Astrocyte of the spinal cord (primary cell): ENCODE results near the gene CBFA2T3.

Experiments
- DNase-seq: peaks from one replicate; pipeline ENCODE4 v3.0.0; 2011; ENCODE audit warnings: low read depth, low spot score
- H3K4me3 ChIP-seq: 2 replicates; pipeline ENCODE4 v1.5.1; 2011; ENCODE audit warnings: low read depth, mild to moderate bottlenecking, low read length, moderate library complexity
- CTCF ChIP-seq: IDR thresholded peaks from 2 replicates; pipeline ENCODE4 v1.5.1; 2012; ENCODE audit warnings: low read depth, mild to moderate bottlenecking, low read length, inconsistent platforms
- in situ Hi-C: cut with HindIII; loops from 2 replicates; pipeline ENCODE4 v1.10.0; 2017; ENCODE audit warnings: low sequenced_read_pairs

Gene CBFA2T3

DNA sequence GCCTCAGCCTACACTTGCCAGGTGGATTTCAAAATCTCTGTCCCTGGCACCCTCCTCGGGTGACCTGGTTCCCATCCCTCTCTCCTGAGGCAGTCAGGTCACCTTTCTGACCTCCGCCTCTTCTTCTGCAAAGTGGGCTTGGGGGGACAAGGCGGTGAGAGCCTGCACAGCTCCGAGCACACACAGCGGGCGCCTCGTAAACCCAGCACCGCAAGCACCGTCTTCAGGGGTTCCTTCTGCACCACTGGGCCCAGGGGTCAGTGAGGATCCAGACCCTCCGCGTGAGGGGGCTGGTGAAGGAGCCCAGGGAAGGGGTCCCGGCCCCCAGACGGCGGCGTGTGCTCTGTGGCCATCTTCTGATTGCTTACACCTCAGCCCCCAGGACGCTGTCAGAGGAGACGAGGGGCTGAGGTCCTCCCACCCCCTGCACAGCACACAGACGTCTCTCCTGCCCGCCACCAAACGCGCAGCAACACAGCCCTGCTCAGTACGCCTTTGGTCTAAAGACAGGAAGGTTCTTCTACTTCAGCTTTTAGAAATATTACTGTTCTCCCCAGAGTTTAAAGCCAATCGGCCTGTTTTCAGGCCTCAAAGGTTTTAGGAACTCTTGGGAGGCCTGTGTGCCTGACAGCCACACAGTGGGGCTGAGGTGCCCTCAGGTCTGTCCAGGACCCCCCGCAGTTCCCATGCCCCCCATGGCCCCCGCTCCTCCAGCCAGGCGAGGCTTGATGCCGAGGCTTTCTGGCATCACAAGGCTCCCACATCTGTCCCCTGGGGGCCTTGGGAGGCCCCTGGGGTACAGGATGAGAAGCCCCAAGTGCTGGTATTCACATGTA, 2.7 kb downstream of the CBFA2T3 start:
- DNase-seq: no peak
- in situ Hi-C loops: no loop called here
- H3K4me3 ChIP-seq: no peak overlapping the region
- no peak for TF ChIP-seq CTCF

DNA sequence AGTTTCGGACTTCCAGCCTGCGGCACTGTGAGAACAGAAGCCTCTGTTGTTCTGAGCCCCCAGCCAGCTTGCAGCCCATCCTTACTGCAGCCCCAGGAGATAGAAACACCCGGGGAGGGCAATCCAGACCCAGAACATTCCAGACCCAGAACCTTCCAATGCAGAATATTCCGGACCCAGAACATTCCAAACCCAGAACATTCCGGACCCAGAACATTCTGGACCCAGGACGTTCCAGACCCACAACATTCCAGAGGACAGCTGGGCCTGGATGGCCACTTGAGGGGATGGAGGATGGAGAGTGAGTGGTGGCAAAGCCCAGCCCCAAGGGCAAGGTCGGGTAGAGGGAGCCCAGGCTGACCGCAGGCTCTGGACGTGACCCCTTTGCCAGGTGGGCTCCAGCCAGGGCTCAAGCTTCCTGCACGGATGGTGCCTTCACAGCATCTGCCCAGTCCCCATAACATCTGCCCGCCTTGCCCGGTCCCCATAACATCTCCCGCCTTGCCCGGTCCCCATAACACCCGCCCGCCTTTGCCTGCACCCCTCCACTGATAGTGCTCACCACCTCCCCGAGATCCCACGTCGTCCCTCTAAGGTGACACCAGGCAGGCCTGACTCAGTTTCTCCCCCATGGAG, 3.5 kb downstream of the CBFA2T3 start:
- in situ Hi-C loops: no loop called here
- no peak for DNase-seq
- H3K4me3 ChIP-seq: no peak overlapping the region
- TF ChIP-seq CTCF: no peak

DNA sequence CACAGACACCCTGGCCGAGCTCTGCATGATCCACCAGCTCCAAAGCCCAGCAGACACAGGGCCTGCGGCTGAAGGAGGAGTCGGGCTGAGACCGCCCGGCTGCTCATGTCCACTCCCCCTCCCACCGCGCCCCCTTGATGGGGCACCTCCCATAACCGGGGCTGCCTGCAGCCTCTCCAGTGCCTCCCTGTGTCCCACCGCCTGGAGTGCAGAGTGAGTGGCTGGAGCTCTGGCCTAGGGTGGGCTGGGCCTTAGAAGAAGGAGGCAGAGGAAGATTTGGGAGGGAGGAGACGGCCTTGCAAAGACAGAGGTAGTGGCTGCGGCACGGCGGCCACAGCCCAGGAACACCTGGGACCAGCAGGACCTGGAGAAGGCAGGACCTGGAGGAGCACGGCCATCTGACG, 4.0 kb downstream of the CBFA2T3 start:
- no peak for TF ChIP-seq CTCF
- DNase-seq: no peak
- in situ Hi-C loops: no loop called here
- no peak overlapping the region for H3K4me3 ChIP-seq

DNA sequence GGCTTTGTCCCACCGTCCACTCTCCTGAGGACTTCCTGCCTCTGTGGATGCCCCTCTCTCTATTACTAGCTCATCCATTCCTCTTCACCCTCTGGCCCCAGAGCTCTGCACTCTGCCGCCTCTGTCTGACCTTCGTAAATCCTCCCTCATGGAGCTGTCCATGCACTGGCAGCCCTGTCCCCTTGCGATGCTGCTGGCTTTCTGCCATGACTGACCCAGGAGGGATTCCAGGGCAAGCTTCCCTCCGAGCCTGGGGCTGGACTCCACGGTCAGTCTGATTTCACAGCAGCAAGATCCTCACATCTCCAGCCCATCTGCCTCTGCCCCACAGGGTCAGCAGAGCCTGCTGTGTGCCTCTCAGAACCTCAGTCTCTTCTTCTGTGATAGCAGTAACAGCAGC, 4.7 kb downstream of the CBFA2T3 start:
- in situ Hi-C loops: no loop called here
- DNase-seq: no peak
- no peak overlapping the region for H3K4me3 ChIP-seq
- TF ChIP-seq CTCF: no peak

- DNase-seq: no peak
- in situ Hi-C loops: no loop called here
- no peak overlapping the region for H3K4me3 ChIP-seq
- no peak for TF ChIP-seq CTCF
These were observed 5.5 kb downstream of the CBFA2T3 start for GRCh38 chr16:88971371-88972097.

DNA sequence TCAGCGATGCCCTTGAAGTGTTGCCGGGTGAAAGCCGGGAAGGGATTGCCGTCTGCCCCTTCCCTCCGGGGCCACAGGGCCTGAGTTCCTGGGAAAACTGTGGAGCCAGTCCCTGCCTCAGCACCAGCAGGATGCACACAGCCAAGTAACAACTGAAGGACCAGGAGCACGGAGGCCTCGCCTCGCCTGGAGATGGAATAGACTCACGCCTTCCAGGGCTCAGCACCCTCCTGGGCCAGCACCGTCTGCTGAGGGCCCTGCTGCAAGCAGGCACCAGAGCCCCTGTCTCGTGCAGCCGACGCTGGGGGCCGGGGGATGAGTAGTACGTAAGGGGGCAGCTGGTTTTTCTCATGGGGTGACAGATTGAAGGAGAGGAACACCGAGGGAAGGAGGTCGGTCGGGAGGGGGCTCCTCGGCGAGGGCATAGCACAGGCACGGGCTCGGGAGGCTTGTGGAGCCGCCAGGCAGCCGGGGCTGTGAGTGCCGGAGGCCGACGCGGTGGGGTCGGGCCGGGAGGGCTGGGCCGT, 6.4 kb downstream of the CBFA2T3 start:
- no peak overlapping the region for H3K4me3 ChIP-seq
- in situ Hi-C loops: no loop called here
- DNase-seq: no peak
- no peak for TF ChIP-seq CTCF
